ENCODE data around the gene KANK2. TPM values are rescaled to one million over a fixed set of nuclear protein-coding genes. Genes with fewer than 3 reads are reported as not detected.
"Not testable (repeated sequence)": the region's sequence is repeated elsewhere in the genome, so short reads cannot be mapped to it uniquely, and the experiment has no call there.

The KANK2 gene
- total RNA-seq, 4 donors from 2014 or later, result 28.7 to 117 (median 77.7) TPM

- intact Hi-C loops (cut with DNase I; ENCODE audit: low total_unique reads), result no loop called here
- DNase-seq (ENCODE audit: low spot score in 2 of 2), result no peak
- H3K4me3 ChIP-seq (ENCODE audit: low read depth, poor library complexity, severe bottlenecking), result no peak overlapping the region
- TF ChIP-seq POLR2A (IDR thresholded peaks at IDR 0.05) (no peak), CTCF (IDR thresholded peaks at IDR 0.05) (no peak)
- WGBS, 2 donors, result 62 to 63% methylated on average over 8 of the region's 8 CpGs
These were observed 17.0 kb downstream of the KANK2 start for GRCh38 chr19:11180346-11180745.

GRCh38 chr19:11179716-11180297 lies 17.5 kb downstream of the KANK2 start:
- no peak for DNase-seq (ENCODE audit: low spot score in 2 of 2)
- intact Hi-C loops (cut with DNase I; ENCODE audit: low total_unique reads), result no loop called here
- H3K4me3 ChIP-seq (ENCODE audit: low read depth, poor library complexity, severe bottlenecking), result no peak overlapping the region
- TF ChIP-seq POLR2A (IDR thresholded peaks at IDR 0.05) (no peak), CTCF (IDR thresholded peaks at IDR 0.05) (no peak)
- 53 to 62% methylated on average over 11 of the region's 11 CpGs for WGBS, 2 donors

GRCh38 chr19:11179145-11179465 lies 18.2 kb downstream of the KANK2 start:
- intact Hi-C loops (cut with DNase I; ENCODE audit: low total_unique reads); H3K4me3 ChIP-seq (ENCODE audit: low read depth, poor library complexity, severe bottlenecking); DNase-seq (ENCODE audit: low spot score in 2 of 2): not testable (repeated sequence)
- WGBS, 2 donors, result 82 to 87% methylated on average over 9 of the region's 9 CpGs

- 95% methylated on average over 9 of the region's 9 CpGs for WGBS, 2 donors
- H3K4me3 ChIP-seq (ENCODE audit: low read depth, poor library complexity, severe bottlenecking), result no peak overlapping the region
- TF ChIP-seq POLR2A (IDR thresholded peaks at IDR 0.05) (no peak), CTCF (IDR thresholded peaks at IDR 0.05) (no peak)
- no peak for DNase-seq (ENCODE audit: low spot score in 2 of 2)
- intact Hi-C loops (cut with DNase I; ENCODE audit: low total_unique reads), result no loop called here
These were observed 19.8 kb downstream of the KANK2 start for GRCh38 chr19:11177592-11177991.

GRCh38 chr19:11176466-11177193 lies 20.7 kb downstream of the KANK2 start:
- intact Hi-C loops (cut with DNase I; ENCODE audit: low total_unique reads), result no loop called here
- TF ChIP-seq POLR2A (IDR thresholded peaks at IDR 0.05) (no peak), CTCF (IDR thresholded peaks at IDR 0.05) (no peak)
- H3K4me3 ChIP-seq (ENCODE audit: low read depth, poor library complexity, severe bottlenecking), result no peak overlapping the region
- no peak for DNase-seq (ENCODE audit: low spot score in 2 of 2)
- WGBS, 2 donors, result 90 to 92% methylated on average over 18 of the region's 18 CpGs

- intact Hi-C loops (cut with DNase I; ENCODE audit: low total_unique reads), result no loop called here
- no peak for TF ChIP-seq POLR2A (IDR thresholded peaks at IDR 0.05)
- TF ChIP-seq CTCF (IDR thresholded peaks at IDR 0.05), result no peak
- DNase-seq (ENCODE audit: low spot score in 2 of 2), result no peak
- no peak overlapping the region for H3K4me3 ChIP-seq (ENCODE audit: low read depth, poor library complexity, severe bottlenecking)
- WGBS, 2 donors, result 88 to 92% methylated on average over 7 of the region's 7 CpGs
These were observed 21.4 kb downstream of the KANK2 start for GRCh38 chr19:11175920-11176319.

Measured in lower leg skin (tissue), 4 donors.